HG03460 (cell line): ENCODE results near the gene SCPEP1.

Source experiments
- ATAC-seq: cut with Tn5 transposase; IDR thresholded peaks from one replicate; pipeline ENCODE4 v1.9.1; 2021; ENCODE audit not compliant: unreplicated experiment

SCPEP1 gene

DNA sequence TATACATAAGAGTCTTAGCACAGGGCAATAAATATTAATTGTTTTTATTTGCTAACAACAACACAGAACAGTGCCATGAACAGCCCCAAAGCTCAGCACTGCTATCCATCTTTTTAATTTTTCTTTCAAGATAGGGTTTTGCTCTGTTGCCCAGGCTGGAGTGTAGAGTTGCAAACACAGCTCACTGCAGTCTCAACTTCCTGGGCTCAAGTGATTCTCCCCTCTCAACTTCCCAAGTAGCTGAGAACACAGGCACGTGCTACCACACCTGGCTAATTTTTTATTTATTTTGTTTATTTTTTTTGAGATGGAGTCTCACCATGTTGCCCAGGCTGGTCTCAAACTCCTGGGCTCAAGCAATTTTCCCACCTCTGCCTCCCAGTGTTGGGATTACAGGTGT is 59.5 kb downstream of the SCPEP1 start:
- ATAC-seq = no peak

DNA sequence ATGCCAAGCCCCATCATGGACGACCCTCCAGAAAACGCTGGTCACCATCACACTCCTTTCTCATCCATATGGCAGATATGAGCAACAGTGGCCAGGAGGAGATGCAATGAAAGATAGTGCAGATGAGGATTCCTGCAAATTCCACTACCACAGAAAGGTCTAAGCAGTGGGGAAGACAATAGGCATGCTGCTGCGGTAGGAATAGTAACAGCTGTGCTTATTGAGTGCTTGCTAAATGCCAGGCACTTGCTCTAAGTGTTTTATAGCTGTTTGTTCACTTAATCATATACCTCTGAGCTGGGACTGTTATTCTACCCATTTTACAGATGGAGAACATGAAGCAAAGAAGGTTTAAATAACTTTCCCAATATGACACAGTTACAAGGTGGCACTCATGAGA is 60.6 kb downstream of the SCPEP1 start:
- ATAC-seq = no peak

- no peak for ATAC-seq
Measured at GRCh38 chr17:57040571-57040970, 62.6 kb downstream of the SCPEP1 start.

- ATAC-seq = no peak
Measured at GRCh38 chr17:57043276-57043675, 65.3 kb downstream of the SCPEP1 start.

- ATAC-seq = no peak
Measured at GRCh38 chr17:57044976-57045867, 67.3 kb downstream of the SCPEP1 start.

DNA sequence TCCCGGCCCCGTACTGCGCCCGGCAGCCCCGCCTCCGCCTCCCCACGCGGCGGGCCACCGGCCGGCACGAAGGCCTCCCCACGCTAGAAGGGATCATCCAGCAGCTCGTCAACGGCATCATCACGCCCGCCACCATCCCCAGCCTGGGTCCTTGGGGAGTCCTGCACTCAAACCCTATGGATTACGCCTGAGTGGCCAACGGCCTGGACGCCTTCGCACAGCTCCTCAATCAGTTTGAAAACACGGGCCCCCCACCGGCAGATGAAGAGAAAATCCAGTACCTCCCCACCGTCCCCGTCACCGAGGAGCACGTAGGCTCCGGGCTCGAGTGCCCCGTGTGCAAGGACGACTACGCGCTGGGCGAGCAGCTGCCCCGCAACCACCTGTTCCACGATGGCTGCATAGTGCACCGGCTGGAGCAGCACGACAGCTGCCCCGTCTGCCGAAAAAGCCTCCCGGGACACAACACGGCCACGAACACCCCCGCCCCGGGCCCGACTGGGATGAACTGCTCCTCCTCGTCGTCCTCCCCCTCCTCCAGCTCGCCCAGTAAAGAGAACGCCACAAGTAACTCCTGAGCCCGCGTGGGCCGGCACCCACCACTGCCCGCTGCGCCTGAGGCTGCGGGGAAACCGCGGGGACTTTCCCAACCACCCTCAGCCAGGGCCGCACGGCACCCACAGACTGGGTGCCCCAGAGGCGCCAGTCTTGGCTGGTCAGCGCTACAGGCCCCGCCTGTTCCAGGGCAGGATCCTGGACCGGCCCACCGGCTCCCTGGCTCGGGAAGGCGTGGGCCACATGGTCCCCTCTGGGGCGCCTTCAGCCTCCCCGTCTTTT is 68.2 kb downstream of the SCPEP1 start:
- no peak for ATAC-seq

- ATAC-seq = no peak
Measured at GRCh38 chr17:57046749-57047148, 68.8 kb downstream of the SCPEP1 start.

GRCh38 chr17:57048096-57048495 is 70.2 kb downstream of the SCPEP1 start:
- ATAC-seq = no peak

- ATAC-seq = no peak
Measured at GRCh38 chr17:57050306-57050705, 72.4 kb downstream of the SCPEP1 start.

GRCh38 chr17:57051886-57052361 is 74.0 kb downstream of the SCPEP1 start:
- ATAC-seq = no peak
